Smooth muscle cell (in vitro differentiated cells): ENCODE measurements around the gene TMOD4. TPM values are rescaled to one million over a fixed set of nuclear protein-coding genes. Genes with fewer than 3 reads are reported as not detected.

ENCODE experiments used
- DNase-seq: peaks from one replicate; lab custom pipeline; 2025; ENCODE audit not compliant: unreplicated experiment; lab: John Stamatoyannopoulos, UW
- H2AFZ ChIP-seq: fragments of 200-600 bp; sonication (generic); 2 replicates; pipeline ENCODE4 v1.6.0; 2016; ENCODE audit warnings: antibody characterized with exemption, low read depth, mild to moderate bottlenecking
- H3F3A ChIP-seq: fragments of 200-600 bp; sonication (generic); 2 replicates; pipeline ENCODE4 v1.6.0; 2017; ENCODE audit warnings: antibody characterized with exemption, low read depth
- H3K27ac ChIP-seq: fragments of 200-600 bp; sonication (generic); 2 replicates; pipeline ENCODE4 v1.5.1; 2016; ENCODE audit warnings: low read depth, mild to moderate bottlenecking
- H3K27me3 ChIP-seq: fragments of 200-600 bp; sonication (generic); 2 replicates; pipeline ENCODE4 v1.6.1; 2016; ENCODE audit warnings: low read depth, mild to moderate bottlenecking
- H3K36me3 ChIP-seq: fragments of 200-600 bp; sonication (generic); 2 replicates; pipeline ENCODE4 v1.5.1; 2016; ENCODE audit warnings: low read depth
- H3K4me1 ChIP-seq: fragments of 200-600 bp; sonication (generic); 2 replicates; pipeline ENCODE4 v1.5.1; 2016; ENCODE audit warnings: low read depth
- H3K4me2 ChIP-seq: fragments of 200-600 bp; sonication (generic); 2 replicates; pipeline ENCODE4 v1.6.0; 2016; ENCODE audit warnings: mild to moderate bottlenecking
- H3K4me3 ChIP-seq: fragments of 200-600 bp; sonication (generic); 2 replicates; pipeline ENCODE4 v1.5.1; 2016; ENCODE audit warnings: mild to moderate bottlenecking
- H3K79me2 ChIP-seq: fragments of 200-600 bp; sonication (generic); 2 replicates; pipeline ENCODE4 v1.6.0; 2016; ENCODE audit warnings: low read depth, mild to moderate bottlenecking
- H3K9ac ChIP-seq: fragments of 200-600 bp; sonication (generic); 2 replicates; pipeline ENCODE4 v1.6.0; 2016; ENCODE audit warnings: low read depth
- H3K9me3 ChIP-seq: fragments of 200-600 bp; sonication (generic); replicated peaks from 2 replicates; pipeline ENCODE4 v1.5.1; 2016; ENCODE audit warnings: low read depth
- H4K20me1 ChIP-seq: fragments of 200-600 bp; sonication (generic); 2 replicates; pipeline ENCODE4 v1.6.0; 2016; ENCODE audit warnings: low read depth
- CTCF ChIP-seq: fragments of 200-600 bp; sonication (generic); IDR thresholded peaks from 2 replicates; pipeline ENCODE4 v1.5.1; 2017; ENCODE audit warnings: borderline replicate concordance, mild to moderate bottlenecking, antibody characterized with exemption; ENCODE audit not compliant: insufficient read depth, poor library complexity, severe bottlenecking
- whole genome bisulfite sequencing: methylation state at CpG from one replicate; pipeline ENCODE4 v1.1.7; 2016; ENCODE audit warnings: low lambda C conversion rate; 5-methylcytosine and 5-hydroxymethylcytosine counted together
- polyA plus RNA-seq: library from polyadenylated mRNA; unstranded; fragments of >200 nt; fragmentation: Nextera tagmentation; extraction: Ambion mirVana; gene quantifications from 2 replicates; pipeline ENCODE4 v1.2.1, GENCODE V29; 2016
- total RNA-seq: library from RNA; depleted of rRNA; stranded (reverse); fragments of >200 nt; gene quantifications from 2 replicates; pipeline ENCODE4 v1.2.3, GENCODE V29; 2014

TMOD4 gene
- total and polyA plus RNA-seq, 2 experiments from 2014 or later, result 0.37 TPM; not detected in 1

DNA sequence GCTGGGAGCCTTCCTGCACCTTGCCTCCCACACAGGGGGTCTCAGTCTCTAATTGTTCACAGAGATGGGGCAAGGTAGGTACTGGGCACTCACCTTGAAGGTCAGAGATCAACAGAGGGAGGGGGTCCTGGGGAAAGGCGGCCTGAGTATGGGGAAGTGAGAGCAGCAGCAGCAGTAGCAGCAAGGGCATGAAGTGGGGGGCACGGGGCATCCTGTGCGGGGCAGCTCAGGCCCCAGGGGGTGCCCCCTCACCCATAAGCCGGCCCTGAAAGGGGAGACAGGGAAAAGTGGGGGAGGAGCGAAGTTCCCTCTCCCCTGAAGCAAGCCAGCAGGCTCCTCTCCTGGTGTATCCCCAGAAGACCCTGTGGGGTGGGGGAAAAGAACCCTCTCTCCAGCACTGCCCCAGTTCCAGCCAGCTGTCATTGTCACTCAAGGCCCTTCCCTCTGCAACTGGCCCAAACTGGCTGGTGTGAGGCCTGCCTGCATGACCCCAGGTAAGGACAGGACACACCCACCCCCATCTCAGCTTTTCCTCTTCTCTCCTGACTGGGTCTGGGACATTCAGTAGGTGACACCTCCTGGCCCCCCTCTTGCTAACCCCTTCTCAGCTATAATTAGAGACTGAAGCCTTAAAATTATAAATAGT, 33.2 kb downstream of the TMOD4 start:
- Histone ChIP-seq H3F3A (peaks cover 3% of the 10 kb centered on the region), H3K9me3 (no peaks in the 10 kb centered on the region), H3K4me2 (no peak overlapping the region), H4K20me1 (no peaks in the 10 kb centered on the region), H2AFZ (no peak overlapping the region), H3K4me3 (no peak overlapping the region), H3K27ac (no peak overlapping the region), H3K9ac (no peak overlapping the region), H3K27me3 (no peaks in the 10 kb centered on the region), H3K79me2 (no peaks in the 10 kb centered on the region), H3K36me3 (no peaks in the 10 kb centered on the region), H3K4me1 (peaks cover 17% of the 10 kb centered on the region)
- TF ChIP-seq CTCF, result no peak
- 45% methylated on average over 2 of the region's 5 CpGs for WGBS
- no peak for DNase-seq

GRCh38 chr1:151137789-151138188, 38.0 kb downstream of the TMOD4 start:
- peaks cover 6% of the 10 kb centered on the region for H3K27me3 ChIP-seq

DNA sequence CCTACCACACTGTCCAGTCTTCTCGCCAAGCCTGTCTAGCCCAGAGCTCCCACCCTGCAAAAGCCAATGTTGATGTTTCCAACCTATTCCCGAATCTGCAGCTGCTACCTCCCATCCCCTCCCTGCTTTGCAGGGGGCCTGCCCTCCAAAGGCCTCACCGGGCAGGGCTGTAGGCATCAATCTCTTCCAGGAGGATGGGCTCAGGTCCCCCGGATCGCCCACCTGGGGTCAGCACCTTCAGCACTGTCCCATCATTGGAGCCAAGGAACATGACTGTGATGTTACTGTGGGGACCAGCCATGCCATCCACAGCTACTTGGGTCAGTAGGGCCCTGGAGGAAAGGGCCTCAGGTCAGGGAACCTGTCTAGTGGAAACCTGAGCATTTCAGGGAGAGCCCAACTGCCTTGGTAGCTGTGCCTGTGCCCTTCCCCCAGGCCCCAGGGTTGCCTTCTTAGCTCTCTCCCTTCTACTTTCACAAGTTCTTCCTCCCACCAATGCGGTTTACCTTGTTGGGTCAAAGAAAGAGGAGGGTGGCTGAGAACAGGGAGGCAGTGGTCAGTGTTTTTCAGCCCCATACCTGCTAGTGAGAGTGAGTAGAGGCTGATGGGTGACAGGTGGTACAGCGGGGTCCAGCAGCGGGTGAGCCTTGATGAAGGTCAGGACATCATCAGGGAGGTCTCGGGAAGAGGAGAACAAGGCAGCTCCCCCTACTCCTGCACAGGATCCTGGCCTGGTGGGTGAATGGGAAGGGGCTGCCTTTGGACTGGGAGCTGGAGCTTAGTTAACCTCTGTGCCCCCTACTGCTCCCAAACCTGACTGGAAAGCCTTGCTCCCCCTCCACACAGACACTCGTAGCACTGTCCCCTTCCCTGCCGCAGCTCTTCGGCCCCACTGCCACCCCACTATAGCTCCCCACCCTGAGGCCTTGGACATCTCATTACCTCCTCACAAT, 40.1 kb downstream of the TMOD4 start:
- Histone ChIP-seq H4K20me1 (no peaks in the 10 kb centered on the region), H3F3A (no peaks in the 10 kb centered on the region), H3K27ac (no peak overlapping the region), H3K27me3 (peaks cover 13% of the 10 kb centered on the region), H3K9ac (no peak overlapping the region), H3K36me3 (no peaks in the 10 kb centered on the region), H3K4me2 (no peak overlapping the region), H3K9me3 (no peaks in the 10 kb centered on the region), H3K4me1 (peaks cover 6% of the 10 kb centered on the region), H2AFZ (no peak overlapping the region), H3K4me3 (no peak overlapping the region), H3K79me2 (no peaks in the 10 kb centered on the region)
- TF ChIP-seq CTCF, result no peak
- 91% methylated on average over 12 of the region's 12 CpGs for WGBS
- no peak for DNase-seq

More at GRCh38 chr1:151137789-151138188, 38.0 kb downstream of the TMOD4 start:
- Histone ChIP-seq H3K79me2 (no peaks in the 10 kb centered on the region), H3K4me2 (no peak overlapping the region), H3K4me3 (no peak overlapping the region), H3K9ac (no peak overlapping the region), H3K36me3 (no peaks in the 10 kb centered on the region), H4K20me1 (no peaks in the 10 kb centered on the region), H3K4me1 (no peaks in the 10 kb centered on the region), H3K9me3 (no peaks in the 10 kb centered on the region), H3F3A (no peaks in the 10 kb centered on the region), H2AFZ (no peak overlapping the region), H3K27ac (no peak overlapping the region)
- WGBS, result 96% methylated on average over 7 of the region's 7 CpGs
- no peak for TF ChIP-seq CTCF
- no peak for DNase-seq
